Colonic mucosa (tissue), 4 donors: ENCODE results near the gene CPNE5. TPM values are rescaled to one million over a fixed set of nuclear protein-coding genes. Genes with fewer than 3 reads are reported as not detected.

Experiments used
- DNase-seq: peaks from one replicate; pipeline ENCODE4 v3.0.0-alpha.2; 2020
- H3K27ac ChIP-seq: fragments of 200-600 bp; one replicate; pipeline ENCODE4 v1.8.0; 2021
- H3K27me3 ChIP-seq: fragments of 200-600 bp; one replicate; pipeline ENCODE4 v1.8.0; 2021
- H3K36me3 ChIP-seq: fragments of 200-600 bp; one replicate; pipeline ENCODE4 v1.8.0; 2021
- H3K4me1 ChIP-seq: fragments of 200-600 bp; one replicate; pipeline ENCODE4 v1.8.0; 2021; ENCODE audit warnings: mild to moderate bottlenecking
- H3K4me3 ChIP-seq: fragments of 200-600 bp; one replicate; pipeline ENCODE4 v1.8.0; 2021
- H3K9ac ChIP-seq, 2 donors: one replicate each; pipeline ENCODE4 v1.7.0; 2013; ENCODE audit warnings: control low read depth in 2 of 2, low read depth in 2 of 2, low read length in 2 of 2
- H3K9me3 ChIP-seq: fragments of 200-600 bp; one replicate; pipeline ENCODE4 v1.8.0; 2021
- intact Hi-C: fragments of 100-400 bp; cut with DNase I; formaldehyde crosslinking; loops from one replicate; pipeline ENCODE4 v1.14.1; 2022
- total RNA-seq, 2 donors: library from RNA; stranded (reverse); fragmentation: NEBNext Ultra II Directional in 1 of 2; extraction: Animal tissue kit (Norgen Biotek cat#: 25700) in 1 of 2; gene quantifications; one replicate each; pipeline ENCODE4 v1.2.1, GENCODE V29; 2021
- TF ChIP-seq, protein P1 (sequence below): fragments of 200-600 bp; IDR thresholded peaks from one replicate; pipeline ENCODE4 v1.8.0; 2022; ENCODE audit warnings: antibody characterized with exemption, mild to moderate bottlenecking
- donor health status: healthy.
- donor health status: DM: no; HTN: no; CAD: no.
- donor health status: DM: no; HTN: no; CAD: no.

The CPNE5 gene
- total RNA-seq, 2 donors from 2014 or later = 4.6 to 8.0 TPM

DNA sequence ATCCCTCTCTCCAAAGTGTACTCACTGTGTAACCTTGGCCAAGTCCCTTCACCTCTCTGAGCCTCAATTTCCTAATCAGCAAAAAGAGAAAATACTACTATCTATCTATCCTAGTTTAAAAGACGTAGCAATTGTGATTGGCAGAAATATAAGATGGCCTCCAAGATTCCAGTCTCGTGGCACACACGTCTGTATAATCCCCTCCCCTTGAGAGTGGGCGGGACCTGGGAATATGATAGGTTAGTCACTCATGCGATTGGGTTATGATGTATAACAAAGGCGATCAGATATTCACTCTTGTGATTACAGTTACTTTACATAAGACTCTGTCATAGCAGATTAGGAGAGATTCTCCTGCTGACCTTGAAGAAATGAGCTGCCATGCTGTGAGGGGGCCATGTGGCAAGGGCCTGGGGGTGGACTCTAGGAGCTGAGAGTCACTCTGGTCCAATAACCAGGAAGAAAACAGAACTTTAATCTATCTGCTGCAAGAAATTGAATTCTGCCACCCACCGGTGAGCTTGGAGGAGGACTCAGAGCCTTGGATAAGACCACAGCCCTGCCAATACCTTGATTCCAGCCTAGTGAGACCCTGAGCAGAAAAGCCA, 6.0 kb downstream of the CPNE5 start:
- TF ChIP-seq, protein P1, sequence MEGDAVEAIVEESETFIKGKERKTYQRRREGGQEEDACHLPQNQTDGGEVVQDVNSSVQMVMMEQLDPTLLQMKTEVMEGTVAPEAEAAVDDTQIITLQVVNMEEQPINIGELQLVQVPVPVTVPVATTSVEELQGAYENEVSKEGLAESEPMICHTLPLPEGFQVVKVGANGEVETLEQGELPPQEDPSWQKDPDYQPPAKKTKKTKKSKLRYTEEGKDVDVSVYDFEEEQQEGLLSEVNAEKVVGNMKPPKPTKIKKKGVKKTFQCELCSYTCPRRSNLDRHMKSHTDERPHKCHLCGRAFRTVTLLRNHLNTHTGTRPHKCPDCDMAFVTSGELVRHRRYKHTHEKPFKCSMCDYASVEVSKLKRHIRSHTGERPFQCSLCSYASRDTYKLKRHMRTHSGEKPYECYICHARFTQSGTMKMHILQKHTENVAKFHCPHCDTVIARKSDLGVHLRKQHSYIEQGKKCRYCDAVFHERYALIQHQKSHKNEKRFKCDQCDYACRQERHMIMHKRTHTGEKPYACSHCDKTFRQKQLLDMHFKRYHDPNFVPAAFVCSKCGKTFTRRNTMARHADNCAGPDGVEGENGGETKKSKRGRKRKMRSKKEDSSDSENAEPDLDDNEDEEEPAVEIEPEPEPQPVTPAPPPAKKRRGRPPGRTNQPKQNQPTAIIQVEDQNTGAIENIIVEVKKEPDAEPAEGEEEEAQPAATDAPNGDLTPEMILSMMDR = no peak

DNA sequence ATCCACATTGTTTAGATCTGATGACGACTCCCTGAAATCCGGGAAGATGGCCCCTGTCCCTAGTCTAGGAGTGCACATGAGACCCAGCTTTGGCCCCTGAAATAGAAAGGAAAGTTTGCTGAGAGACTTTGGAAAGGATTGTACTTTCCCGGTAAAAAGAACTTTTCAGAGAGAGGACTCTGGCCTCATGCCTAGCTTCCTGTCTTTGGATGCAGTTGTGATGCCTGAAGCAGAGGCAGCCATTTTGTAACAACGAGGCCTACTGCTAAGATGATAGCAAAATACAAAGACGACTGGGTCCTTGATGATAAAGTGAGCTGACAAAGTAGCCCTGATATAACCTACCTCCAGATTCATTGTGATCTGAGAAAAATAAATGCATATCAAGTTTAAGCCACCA, 6.9 kb downstream of the CPNE5 start:
- H3K4me3 ChIP-seq = no peak overlapping the region
- no peaks in the 10 kb centered on the region for H3K9me3 ChIP-seq
- no peak for DNase-seq
- intact Hi-C loops = no loop called here
- no peaks in the 10 kb centered on the region for H3K36me3 ChIP-seq
- no peak overlapping the region for H3K9ac ChIP-seq
- no peaks in the 10 kb centered on the region for H3K27me3 ChIP-seq
- no peak overlapping the region for H3K27ac ChIP-seq
- TF ChIP-seq, protein P1 = no peak
- H3K4me1 ChIP-seq = peaks cover 5% of the 10 kb centered on the region

More for the DNA sequence above, 6.0 kb downstream of the CPNE5 start:
- no peaks in the 10 kb centered on the region for H3K27me3 ChIP-seq
- H3K4me1 ChIP-seq = peaks cover 5% of the 10 kb centered on the region
- no peak overlapping the region for H3K9ac ChIP-seq
- H3K27ac ChIP-seq = no peak overlapping the region
- no peak overlapping the region for H3K4me3 ChIP-seq
- H3K9me3 ChIP-seq = no peaks in the 10 kb centered on the region
- no peak for DNase-seq
- H3K36me3 ChIP-seq = no peaks in the 10 kb centered on the region
- intact Hi-C loops = no loop called here

DNA sequence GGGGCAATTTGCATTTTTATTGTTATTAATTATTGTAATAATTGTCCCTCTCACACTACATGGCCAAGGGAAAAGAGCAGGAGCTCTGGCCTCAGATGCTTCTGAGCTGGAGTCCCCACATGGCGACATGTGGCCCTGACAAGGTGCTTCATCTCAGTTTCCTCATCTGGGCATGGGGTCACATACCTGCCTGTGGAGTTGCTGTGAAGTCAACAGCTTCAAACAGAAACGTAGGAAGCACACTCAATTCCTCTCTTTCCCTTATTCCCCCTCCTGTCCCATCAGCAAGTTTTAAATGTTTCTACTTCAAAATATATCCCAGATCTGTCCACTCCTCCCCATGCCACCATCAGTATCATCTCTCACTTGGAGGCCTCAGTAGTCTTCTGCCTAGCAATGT, 8.7 kb downstream of the CPNE5 start:
- Histone ChIP-seq H3K4me3 (no peak overlapping the region), H3K27me3 (no peaks in the 10 kb centered on the region), H3K4me1 (peaks cover 5% of the 10 kb centered on the region), H3K36me3 (no peaks in the 10 kb centered on the region), H3K9ac (peak overlapping the region in 1 of 2 donors; percentile 4), H3K27ac (peak overlapping the region; percentile 29), H3K9me3 (no peaks in the 10 kb centered on the region)
- TF ChIP-seq, protein P1 = no peak
- intact Hi-C loops = no loop called here
- no peak for DNase-seq

DNA sequence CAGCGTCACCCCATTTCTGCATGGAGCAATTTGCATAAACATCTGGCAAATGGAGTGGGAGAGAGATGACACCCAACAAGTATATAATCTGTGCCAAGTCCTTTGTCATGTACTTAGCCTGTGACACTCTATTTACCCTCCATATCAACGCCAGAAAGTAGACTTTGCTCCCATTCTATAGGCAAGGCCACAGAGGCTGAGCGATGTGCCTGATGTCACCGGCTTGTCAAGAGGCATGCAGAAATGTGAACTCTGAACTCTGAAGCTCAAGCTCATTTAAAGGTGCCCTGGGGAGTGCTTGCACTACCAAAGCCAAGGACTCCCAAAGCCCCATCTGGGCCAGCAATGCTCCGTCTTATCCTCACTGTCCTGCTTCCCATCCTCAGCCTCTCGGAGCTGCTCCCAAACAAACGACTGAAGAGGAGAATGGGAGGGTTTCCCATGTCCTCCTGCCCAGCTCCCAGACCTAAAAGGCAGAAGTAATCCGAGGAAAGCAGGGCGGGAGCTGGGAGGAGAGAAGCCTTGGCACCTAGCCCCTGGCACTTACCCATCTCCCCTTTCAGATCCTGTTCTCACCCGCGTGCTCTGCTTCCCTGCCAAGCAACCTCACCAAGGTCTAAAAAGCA, 9.2 kb downstream of the CPNE5 start:
- no peaks in the 10 kb centered on the region for H3K9me3 ChIP-seq
- TF ChIP-seq, protein P1 = no peak
- no peaks in the 10 kb centered on the region for H3K36me3 ChIP-seq
- no peak overlapping the region for H3K4me3 ChIP-seq
- intact Hi-C loops = no loop called here
- H3K27ac ChIP-seq = peak overlapping the region; percentile 29
- peaks cover 5% of the 10 kb centered on the region for H3K4me1 ChIP-seq
- DNase-seq = peak; percentile 78
- H3K27me3 ChIP-seq = no peaks in the 10 kb centered on the region
- peak overlapping the region in 1 of 2 donors; percentile 4 for H3K9ac ChIP-seq

DNA sequence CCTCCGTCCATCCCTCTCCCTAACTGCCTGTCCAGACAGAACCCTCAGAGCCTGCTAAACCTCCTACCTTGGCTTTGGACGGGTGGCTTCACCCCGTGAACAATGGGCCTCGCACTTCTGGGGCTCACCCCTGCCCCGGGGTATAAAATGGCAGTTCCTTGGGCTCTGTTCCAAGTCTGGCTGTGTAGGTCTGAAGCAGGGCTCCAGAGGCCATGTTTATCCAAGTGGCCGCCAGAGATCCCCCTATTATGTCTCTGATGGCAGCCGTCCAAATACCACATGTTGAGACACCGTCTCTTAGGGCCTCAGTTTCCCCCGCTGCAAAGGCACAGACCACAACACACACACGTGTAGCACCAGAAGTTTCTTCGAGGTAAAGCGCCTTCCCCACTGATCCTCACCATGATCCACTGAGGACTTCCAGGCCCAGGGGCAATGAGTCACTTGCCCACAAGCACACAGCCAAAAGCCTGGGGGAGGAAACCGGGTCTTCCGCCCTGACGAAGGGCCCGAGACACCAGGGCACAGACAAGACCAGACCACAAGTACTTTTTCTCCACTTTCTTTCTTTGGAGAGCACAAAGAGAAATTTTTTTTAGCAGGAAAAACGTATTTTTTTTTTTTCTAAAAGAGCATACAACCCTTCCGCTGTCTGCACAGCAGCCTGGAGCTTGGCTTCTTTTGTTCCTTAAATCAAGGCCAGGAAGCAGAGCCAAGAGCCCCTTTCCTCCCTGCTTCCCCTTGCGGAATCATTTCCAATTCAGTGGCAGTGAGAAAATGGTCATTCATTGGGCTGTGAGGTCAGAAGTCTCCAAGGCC, 11.8 kb downstream of the CPNE5 start:
- no peak overlapping the region for H3K27ac ChIP-seq
- H3K36me3 ChIP-seq = no peaks in the 10 kb centered on the region
- TF ChIP-seq, protein P1 = no peak
- peaks cover 5% of the 10 kb centered on the region for H3K4me1 ChIP-seq
- H3K4me3 ChIP-seq = no peak overlapping the region
- H3K9ac ChIP-seq = peak overlapping the region in 1 of 2 donors; percentile 7
- no peaks in the 10 kb centered on the region for H3K27me3 ChIP-seq
- intact Hi-C loops = no loop called here
- no peaks in the 10 kb centered on the region for H3K9me3 ChIP-seq
- no peak for DNase-seq
